HG03135 (cell line): ENCODE data around the gene KCNQ1.

Source experiments
- ATAC-seq: cut with Tn5 transposase; IDR thresholded peaks from one replicate; pipeline ENCODE4 v1.9.1; 2021; ENCODE audit warnings: mild to moderate bottlenecking, moderate library complexity; ENCODE audit not compliant: unreplicated experiment

KCNQ1 gene

DNA sequence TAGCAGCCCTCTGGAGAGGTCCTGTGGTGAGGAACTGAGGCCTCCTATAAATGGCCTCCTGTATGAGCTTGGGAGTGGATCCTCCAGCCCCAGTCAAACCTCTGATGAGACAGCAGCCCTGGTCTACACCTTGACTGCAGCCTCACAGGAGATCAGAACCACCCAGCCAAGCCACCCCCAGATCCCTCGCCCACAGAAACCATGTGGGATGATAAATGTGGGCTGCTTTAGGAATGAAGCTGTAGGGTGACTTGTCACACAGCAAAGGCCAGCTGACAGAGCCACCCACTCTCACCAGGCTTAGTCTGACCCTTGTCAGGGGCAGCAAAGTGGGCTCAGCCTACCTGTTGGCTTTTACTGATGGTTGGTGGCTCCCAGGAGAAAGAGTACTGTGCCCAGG lies 261.5 kb downstream of the KCNQ1 start:
- no peak for ATAC-seq

DNA sequence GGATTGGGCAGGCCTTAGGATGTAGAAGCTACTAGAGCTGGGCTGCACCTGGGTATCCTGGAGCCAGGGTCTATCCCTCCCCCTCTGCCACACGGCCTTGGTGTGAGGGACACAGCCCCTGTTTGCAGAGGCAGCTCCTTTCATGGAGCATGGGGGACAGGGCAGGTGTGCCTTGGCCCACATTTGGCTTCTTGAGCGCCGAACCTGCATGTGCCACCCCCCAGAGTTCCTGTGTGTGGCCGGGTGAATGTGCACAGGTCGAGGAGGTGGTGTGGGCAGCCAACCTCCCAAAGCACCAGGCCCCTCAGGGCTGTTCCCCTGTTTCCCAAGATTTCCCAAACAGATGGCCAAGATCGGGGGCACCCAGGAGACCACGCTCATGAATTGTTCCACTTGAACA lies 262.9 kb downstream of the KCNQ1 start:
- no peak for ATAC-seq

DNA sequence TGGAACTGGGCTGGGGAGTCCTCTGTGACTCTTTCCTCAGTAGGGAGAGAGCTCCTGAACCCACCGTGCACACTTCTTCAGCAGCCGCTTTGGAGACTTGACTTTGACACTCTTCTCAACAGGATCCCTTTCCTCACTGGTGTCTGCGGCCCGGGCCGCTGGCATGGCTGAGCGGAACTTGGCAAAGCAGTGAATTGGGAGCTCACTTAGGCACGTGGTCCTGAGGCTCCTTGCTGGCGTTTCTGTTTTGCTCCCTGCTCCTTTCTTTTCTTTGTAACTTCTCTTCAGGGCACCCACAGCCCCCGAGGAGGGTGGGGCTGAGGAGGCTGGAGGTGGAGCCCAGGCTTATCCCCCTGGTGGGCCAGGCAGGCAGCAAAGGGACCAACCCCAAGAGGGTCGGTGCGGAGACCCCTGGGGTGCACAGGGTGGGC lies 263.4 kb downstream of the KCNQ1 start:
- ATAC-seq: no peak

- no peak for ATAC-seq
Measured at GRCh38 chr11:2708757-2709281, 264.0 kb downstream of the KCNQ1 start.

GRCh38 chr11:2709429-2709828 lies 264.6 kb downstream of the KCNQ1 start:
- no peak for ATAC-seq

GRCh38 chr11:2711161-2711560 lies 266.4 kb downstream of the KCNQ1 start:
- ATAC-seq: no peak

DNA sequence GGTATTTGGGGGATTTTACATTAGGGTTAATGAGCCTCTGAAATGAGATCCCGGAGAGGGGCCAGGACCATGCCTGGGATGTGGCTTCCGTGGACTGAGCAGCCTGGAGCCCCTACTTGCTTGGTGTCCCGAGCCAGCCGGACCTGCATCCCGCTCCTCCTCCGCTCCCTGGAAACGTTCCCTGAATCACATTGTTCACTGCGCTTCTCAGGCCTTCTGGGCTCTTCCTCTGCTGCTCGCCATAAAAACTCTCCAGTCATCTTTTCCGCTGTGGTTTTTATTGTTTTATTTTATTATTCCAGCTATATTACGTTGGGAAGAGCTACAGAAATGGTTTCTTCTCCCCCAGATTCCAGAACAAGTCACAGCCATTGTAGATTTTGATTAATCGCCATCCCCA lies 268.3 kb downstream of the KCNQ1 start:
- no peak for ATAC-seq

- no peak for ATAC-seq
Measured at GRCh38 chr11:2713661-2714462, 269.1 kb downstream of the KCNQ1 start.

DNA sequence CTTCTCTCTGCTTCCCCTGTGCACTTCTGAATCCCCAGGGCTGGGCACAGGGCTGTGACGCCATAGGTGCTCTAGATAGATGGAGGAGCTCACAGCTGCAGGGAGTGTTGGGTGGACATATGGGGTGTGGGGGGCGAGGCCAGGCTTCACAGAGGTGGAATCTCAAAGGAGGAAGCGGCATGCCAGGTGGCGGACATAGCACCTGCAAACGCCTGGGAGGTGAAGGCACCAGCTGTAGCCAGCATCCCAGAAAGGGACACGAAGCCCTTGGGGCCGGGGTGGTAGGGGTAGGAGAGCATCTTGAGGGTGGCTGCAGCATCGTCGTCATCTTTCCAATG lies 269.6 kb downstream of the KCNQ1 start:
- no peak for ATAC-seq

DNA sequence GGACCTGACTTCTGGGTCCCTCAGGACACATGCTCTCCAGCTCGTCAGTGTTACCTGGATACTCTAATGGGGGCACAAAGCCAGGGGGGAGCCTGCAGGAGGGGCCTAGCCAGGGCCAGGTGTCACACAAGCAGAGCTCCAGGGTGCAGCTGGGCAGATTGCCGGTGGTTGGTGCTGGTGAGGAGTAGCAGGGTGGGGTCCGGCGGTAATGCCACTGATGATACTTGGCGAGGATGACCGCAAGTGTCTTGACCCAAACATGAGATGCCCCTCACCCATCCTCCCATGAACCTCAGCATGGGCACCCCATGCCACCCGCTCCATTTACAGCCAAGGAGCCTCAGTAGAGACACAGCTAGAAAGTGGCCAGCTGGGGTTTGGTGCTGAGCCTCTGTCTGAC lies 270.1 kb downstream of the KCNQ1 start:
- no peak for ATAC-seq

- no peak for ATAC-seq
Measured at GRCh38 chr11:2715716-2716350, 271.0 kb downstream of the KCNQ1 start.

- ATAC-seq: no peak
Measured at GRCh38 chr11:2716376-2717095, 271.7 kb downstream of the KCNQ1 start.

GRCh38 chr11:2717561-2718325 lies 272.9 kb downstream of the KCNQ1 start:
- ATAC-seq: no peak

GRCh38 chr11:2718817-2719438 lies 274.1 kb downstream of the KCNQ1 start:
- no peak for ATAC-seq

DNA sequence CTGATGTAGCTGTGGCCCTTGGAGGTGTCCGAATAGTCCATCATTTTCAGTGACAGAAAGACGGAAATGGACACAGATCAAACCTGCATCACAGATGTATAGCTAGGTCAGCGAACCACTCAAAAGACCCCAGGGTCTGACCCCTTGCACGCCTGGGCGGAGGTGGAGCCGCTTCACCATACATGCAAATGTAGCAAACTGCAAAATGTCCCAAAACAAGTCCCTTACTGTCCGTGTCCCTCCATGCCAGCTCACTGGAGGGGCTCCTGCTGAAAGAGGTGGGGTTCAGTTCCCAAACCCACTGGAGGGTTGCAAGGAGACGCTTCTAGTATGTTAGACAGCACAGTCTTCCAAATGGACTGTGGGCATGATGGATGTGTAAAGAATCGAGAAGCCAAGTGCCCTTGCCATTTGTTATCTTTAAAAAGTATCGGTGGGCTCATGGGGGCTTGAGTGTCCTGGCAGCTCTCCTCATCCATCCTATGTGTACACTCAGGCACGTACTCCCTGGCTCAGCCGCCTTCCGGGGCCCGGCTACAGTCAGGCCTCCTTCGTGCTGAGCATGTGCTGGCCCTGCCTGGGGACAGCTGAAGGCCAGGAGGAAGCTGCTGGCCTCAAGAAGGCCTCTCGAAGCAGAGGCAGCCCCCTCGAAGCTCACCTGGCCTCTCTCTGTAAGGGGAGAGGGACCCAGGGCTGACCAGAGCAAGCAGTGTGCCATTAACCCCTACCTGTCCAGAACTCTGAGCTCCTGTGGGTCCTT lies 275.2 kb downstream of the KCNQ1 start:
- no peak for ATAC-seq

- ATAC-seq: no peak
Measured at GRCh38 chr11:2721210-2721916, 276.6 kb downstream of the KCNQ1 start.

- no peak for ATAC-seq
Measured at GRCh38 chr11:2722955-2723354, 278.1 kb downstream of the KCNQ1 start.

DNA sequence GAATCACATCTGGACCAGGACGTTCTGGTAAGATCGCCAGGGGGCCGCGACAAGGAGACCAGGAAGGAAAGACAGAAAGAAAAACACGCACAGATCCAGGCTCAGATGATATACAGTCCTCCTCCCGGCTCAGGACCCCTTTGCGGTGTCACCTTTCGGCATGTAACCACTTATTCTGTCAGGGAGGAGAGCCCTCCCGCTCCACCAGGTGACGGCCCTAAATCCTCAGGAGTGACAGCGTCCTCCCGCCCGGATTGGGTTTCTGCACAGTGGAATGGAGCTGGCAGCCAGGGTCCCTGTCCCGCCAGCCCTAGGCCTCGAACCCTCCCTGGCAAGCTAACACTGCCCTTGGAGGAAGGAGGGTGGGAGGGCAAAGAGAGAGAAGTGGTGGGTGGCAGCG lies 279.3 kb downstream of the KCNQ1 start:
- no peak for ATAC-seq

- no peak for ATAC-seq
Measured at GRCh38 chr11:2724653-2725367, 280.0 kb downstream of the KCNQ1 start.
